IMR-90 (cell line): ENCODE results near the gene CD34. TPM values are rescaled to one million over a fixed set of nuclear protein-coding genes. Genes with fewer than 3 reads are reported as not detected.

Source experiments
- ATAC-seq: fragments of 200-7000 bp; cut with Tn5 transposase; 2 replicates; pipeline ENCODE4 v1.9.1; 2020; ENCODE audit warnings: low read depth, mild to moderate bottlenecking, moderate library complexity
- BruUV-seq: library from RNA; stranded (reverse); fragments of 400-500 nt; replicated peaks from 2 replicates; lab custom pipeline; 2021; lab: Mats Ljungman, UMichigan
- CTCF ChIA-PET: fragments of 300-600 bp; formaldehyde crosslinking; extraction: SDS; loops from one replicate; lab custom pipeline; 2021; ENCODE audit warnings: antibody characterized with exemption; lab: Yijun Ruan, JAX
- POLR2A ChIA-PET: fragments of 300-600 bp; sonication (Branson Sonifier 250); formaldehyde crosslinking; loops from one replicate; lab custom pipeline; 2022; ENCODE audit warnings: antibody characterized with exemption; ENCODE audit not compliant: unreplicated experiment; lab: Charles Lee
- DNase-seq: peaks from one replicate; pipeline ENCODE4 v3.0.0; 2013
- H2AFZ ChIP-seq: replicated peaks from 2 replicates; pipeline ENCODE3; 2013; ENCODE audit warnings: low read length, mild to moderate bottlenecking; ENCODE audit not compliant: poor library complexity
- H2AK5ac ChIP-seq: 2 replicates; pipeline ENCODE4 v1.6.1; 2013; ENCODE audit warnings: low read depth, low read length, inconsistent platforms
- H2AK9ac ChIP-seq: replicated peaks from 2 replicates; pipeline ENCODE3; 2013; ENCODE audit warnings: mild to moderate bottlenecking, low read depth, low read length, moderate library complexity; ENCODE audit not compliant: poor library complexity
- H2BK120ac ChIP-seq: 2 replicates; pipeline ENCODE4 v1.6.1; 2013; ENCODE audit warnings: low read depth, low read length, inconsistent platforms
- H2BK15ac ChIP-seq: 3 replicates; pipeline ENCODE4 v1.6.1; 2013; ENCODE audit warnings: low read depth, low read length, inconsistent platforms
- H2BK20ac ChIP-seq: 2 replicates; pipeline ENCODE4 v1.6.1; 2013; ENCODE audit warnings: low read depth, mild to moderate bottlenecking, inconsistent platforms, low read length, moderate library complexity
- H2BK5ac ChIP-seq: 2 replicates; pipeline ENCODE4 v1.6.1; 2013; ENCODE audit warnings: mild to moderate bottlenecking, low read depth, low read length, inconsistent platforms; ENCODE audit not compliant: poor library complexity, severe bottlenecking
- H3K14ac ChIP-seq: replicated peaks from 2 replicates; pipeline ENCODE4 v1.6.1; 2013; ENCODE audit warnings: low read depth, low read length, inconsistent platforms
- H3K18ac ChIP-seq: 2 replicates; pipeline ENCODE4 v1.6.1; 2013; ENCODE audit warnings: low read depth, low read length, control low read depth
- H3K23ac ChIP-seq: 2 replicates; pipeline ENCODE4 v1.6.1; 2013; ENCODE audit warnings: low read depth, low read length, inconsistent platforms
- H3K27ac ChIP-seq: 2 replicates; pipeline ENCODE4 v1.5.1; 2013; ENCODE audit warnings: mild to moderate bottlenecking, control low read depth, low read length; ENCODE audit not compliant: insufficient read depth
- H3K27me3 ChIP-seq: 2 replicates; pipeline ENCODE4 v1.6.1; 2013; ENCODE audit warnings: low read length; ENCODE audit not compliant: control insufficient read depth, insufficient read depth
- H3K36me3 ChIP-seq: 2 replicates; pipeline ENCODE4 v1.6.1; 2013; ENCODE audit warnings: low read length, mixed read lengths; ENCODE audit not compliant: control insufficient read depth, insufficient read depth
- H3K4ac ChIP-seq: 2 replicates; pipeline ENCODE4 v1.6.1; 2013; ENCODE audit warnings: low read depth, low read length, inconsistent platforms
- H3K4me1 ChIP-seq: 2 replicates; pipeline ENCODE4 v1.6.1; 2013; ENCODE audit warnings: low read length, mixed read lengths; ENCODE audit not compliant: control insufficient read depth, insufficient read depth
- H3K4me2 ChIP-seq: 2 replicates; pipeline ENCODE4 v1.6.1; 2013; ENCODE audit warnings: low read depth, mild to moderate bottlenecking, control low read depth, low read length, moderate library complexity
- H3K4me3 ChIP-seq: 2 replicates; pipeline ENCODE4 v1.5.1; 2013; ENCODE audit warnings: low read depth, mild to moderate bottlenecking, control low read depth, low read length, moderate library complexity; ENCODE audit not compliant: insufficient read depth
- H3K56ac ChIP-seq: 2 replicates; pipeline ENCODE4 v1.6.1; 2013; ENCODE audit warnings: low read length, inconsistent platforms; ENCODE audit not compliant: insufficient read depth; ENCODE audit errors: extremely low read depth
- H3K79me1 ChIP-seq, 2 experiments: 2 replicates each; pipeline ENCODE4 v1.6.1; 2013; ENCODE audit warnings: low read length in 2 of 2, inconsistent platforms in 1 of 2, low read depth in 1 of 2
- H3K9ac ChIP-seq: 2 replicates; pipeline ENCODE4 v1.6.1; 2013; ENCODE audit warnings: low read depth, low read length, control low read depth
- H3K9me1 ChIP-seq: 2 replicates; pipeline ENCODE4 v1.6.1; 2013; ENCODE audit warnings: low read length, inconsistent platforms; ENCODE audit not compliant: insufficient read depth
- H3K9me3 ChIP-seq: 2 replicates; pipeline ENCODE4 v1.6.1; 2013; ENCODE audit warnings: low read length; ENCODE audit not compliant: control insufficient read depth, insufficient read depth
- H4K20me1 ChIP-seq: 2 replicates; pipeline ENCODE4 v1.6.1; 2013; ENCODE audit warnings: low read length, inconsistent platforms; ENCODE audit not compliant: insufficient read depth
- H4K5ac ChIP-seq: 2 replicates; pipeline ENCODE4 v1.6.1; 2013; ENCODE audit warnings: mild to moderate bottlenecking, low read depth, low read length, control low read depth
- H4K8ac ChIP-seq, 2 experiments: 2 replicates each; pipeline ENCODE4 v1.6.1; 2013; ENCODE audit warnings: low read depth in 2 of 2, low read length in 2 of 2, control low read depth in 1 of 2, inconsistent platforms in 1 of 2
- H4K91ac ChIP-seq: 2 replicates; pipeline ENCODE4 v1.6.1; 2013; ENCODE audit warnings: low read depth, low read length, inconsistent platforms; ENCODE audit not compliant: insufficient read depth
- BHLHE40 ChIP-seq: fragments of 150-350 bp; IDR thresholded peaks from 2 replicates; pipeline ENCODE4 v1.6.1; 2016; ENCODE audit warnings: mild to moderate bottlenecking, low read depth, low read length
- MXI1 ChIP-seq: IDR thresholded peaks from 2 replicates; pipeline ENCODE4 v1.6.1; 2012; ENCODE audit warnings: low read depth, mild to moderate bottlenecking, low read length, moderate library complexity, borderline replicate concordance
- POLR2A ChIP-seq: IDR thresholded peaks from 2 replicates; pipeline ENCODE4 v1.6.1; 2012; ENCODE audit warnings: mild to moderate bottlenecking, low read depth, low read length
- WGBS, 2 experiments: methylation state at CpG; one replicate each; pipeline versions ENCODE4 v1.1.5 to v1.1.7; 2013; ENCODE audit warnings: missing lambda C conversion rate in 2 of 2; ENCODE audit not compliant: insufficient read length in 1 of 2; ENCODE audit errors: extremely low coverage in 2 of 2; 5-methylcytosine and 5-hydroxymethylcytosine counted together
- dilution Hi-C: fragments of 300-500 bp; cut with HindIII; formaldehyde crosslinking; loops from one replicate; pipeline ENCODE4 v1.14.3; 2018; ENCODE audit warnings: low sequenced_read_pairs; ENCODE audit not compliant: unreplicated experiment
- in situ Hi-C: fragments of 300-500 bp; cut with MboI; formaldehyde crosslinking; loops from 3 replicates; pipeline ENCODE4 v1.14.3; 2019; ENCODE audit warnings: low sequenced_read_pairs, inconsistent platforms, mixed read lengths
- intact Hi-C: fragments of 100-400 bp; cut with micrococcal nuclease; formaldehyde crosslinking; loops from 2 replicates; pipeline ENCODE4 v1.10.0; 2022
- polyA plus RNA-seq, 3 experiments: library from polyadenylated mRNA; depleted of rRNA; stranded (reverse); fragments of >200 nt; gene quantifications; 2 replicates each; pipeline ENCODE4 v1.2.3, GENCODE V29; 2012; ENCODE audit warnings: low replicate concordance in 1 of 3
- total RNA-seq: library from RNA; depleted of rRNA; stranded (reverse); fragments of >200 nt; gene quantifications from 2 replicates; pipeline ENCODE4 v1.2.3, GENCODE V29; 2012; rRNA removed
- TF ChIP-seq, protein P1 (sequence below): fragments of 150-350 bp; IDR thresholded peaks from 2 replicates; pipeline ENCODE4 v1.6.1; 2017; ENCODE audit warnings: mild to moderate bottlenecking, antibody characterized with exemption, low read length, low read depth

CD34 gene
- total and polyA plus RNA-seq, 2 of the 4 experiments (the other 2 are of a cell fraction) = 0.14 TPM; not detected in 1

- intact Hi-C loops = no loop called here
- dilution Hi-C loops = no loop called here
- no peak overlapping the region for H3K27ac ChIP-seq
- ATAC-seq (peak; percentile 63), DNase-seq (peak; percentile 75)
- no peak overlapping the region; the same call in 1 of the 2 replicates for H3K18ac ChIP-seq
- no peak overlapping the region for H4K5ac ChIP-seq
- H3K27me3 ChIP-seq = no peaks in the 10 kb centered on the region
- no peak overlapping the region for H2BK120ac ChIP-seq
- no peaks in the 10 kb centered on the region for H3K9me3 ChIP-seq
- no peak overlapping the region for H2BK5ac ChIP-seq
- POLR2A ChIA-PET = interaction anchor here (0.6 kb wide), 1 partner anchor 9 kb away, joined by 3 read pairs; no protein-coding TSS in a partner anchor
- CTCF ChIA-PET = no interaction called here
- H3K4me3 ChIP-seq = no peak overlapping the region
- peaks cover 5% of the 10 kb centered on the region for H3K4me1 ChIP-seq
- H3K79me1 ChIP-seq = peaks cover 2 to 3% of the 10 kb centered on the region in 2 experiments; a peak in 2 of 4 replicates
- no peak overlapping the region for H2BK15ac ChIP-seq
- H3K4ac ChIP-seq = no peak overlapping the region
- in situ Hi-C loops = no loop called here
- H3K4me2 ChIP-seq = no peak overlapping the region
- no peaks in the 10 kb centered on the region for H3K36me3 ChIP-seq
- BruUV-seq = no TSS peak
- no peak overlapping the region for H2AK5ac ChIP-seq
- H2AFZ ChIP-seq = peak overlapping the region; percentile 43
- no CpG with 5 or more reads among the region's 9 CpGs for WGBS, 2 experiments
- no peaks in the 10 kb centered on the region for H4K20me1 ChIP-seq
- H2BK20ac ChIP-seq = no peak overlapping the region
- H3K14ac ChIP-seq = no peak overlapping the region
- H3K23ac ChIP-seq = no peak overlapping the region
- no peak for TF ChIP-seq BHLHE40
- no peak for TF ChIP-seq POLR2A
- TF ChIP-seq, protein P1, sequence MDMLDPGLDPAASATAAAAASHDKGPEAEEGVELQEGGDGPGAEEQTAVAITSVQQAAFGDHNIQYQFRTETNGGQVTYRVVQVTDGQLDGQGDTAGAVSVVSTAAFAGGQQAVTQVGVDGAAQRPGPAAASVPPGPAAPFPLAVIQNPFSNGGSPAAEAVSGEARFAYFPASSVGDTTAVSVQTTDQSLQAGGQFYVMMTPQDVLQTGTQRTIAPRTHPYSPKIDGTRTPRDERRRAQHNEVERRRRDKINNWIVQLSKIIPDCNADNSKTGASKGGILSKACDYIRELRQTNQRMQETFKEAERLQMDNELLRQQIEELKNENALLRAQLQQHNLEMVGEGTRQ = peak; percentile 87
- TF ChIP-seq MXI1 = no peak
- H4K8ac ChIP-seq = no peak overlapping the region
- no peaks in the 10 kb centered on the region for H3K9me1 ChIP-seq
- no peak overlapping the region for H3K9ac ChIP-seq
- no peak overlapping the region for H4K91ac ChIP-seq
- peak overlapping the region; percentile 53 for H2AK9ac ChIP-seq
- no peak overlapping the region for H3K56ac ChIP-seq
Observed at GRCh38 chr1:207831517-207832327, 79.2 kb downstream of the CD34 start.

Other genes with a start within 250 kb of the CD34 start
- gene CD46, start 159.1 kb downstream of the CD34 start, total RNA-seq = 37.1 and 76.1 TPM in 2 replicates
- gene CD46, start 159.1 kb downstream of the CD34 start, polyA plus RNA-seq (2012; rRNA removed) = 57.7 and 82.0 TPM in 2 replicates